SU-DHL-6 (cell line): ENCODE data around the gene TAF9.

Source experiments
- CTCF ChIP-seq: fragments of 200-600 bp; sonication (generic); IDR thresholded peaks from one replicate; pipeline ENCODE4 v1.5.1; 2017; ENCODE audit warnings: antibody characterized with exemption, mild to moderate bottlenecking, low read length, moderate library complexity; ENCODE audit not compliant: insufficient read depth, poor library complexity, severe bottlenecking
- EZH2phosphoT487 ChIP-seq: fragments of 200-600 bp; sonication (generic), shearing (Covaris generic); conservative IDR thresholded peaks from 2 replicates; pipeline ENCODE4 v1.6.1; 2018; ENCODE audit warnings: mild to moderate bottlenecking, antibody characterized with exemption, low read length, moderate library complexity, mixed read lengths

DNA sequence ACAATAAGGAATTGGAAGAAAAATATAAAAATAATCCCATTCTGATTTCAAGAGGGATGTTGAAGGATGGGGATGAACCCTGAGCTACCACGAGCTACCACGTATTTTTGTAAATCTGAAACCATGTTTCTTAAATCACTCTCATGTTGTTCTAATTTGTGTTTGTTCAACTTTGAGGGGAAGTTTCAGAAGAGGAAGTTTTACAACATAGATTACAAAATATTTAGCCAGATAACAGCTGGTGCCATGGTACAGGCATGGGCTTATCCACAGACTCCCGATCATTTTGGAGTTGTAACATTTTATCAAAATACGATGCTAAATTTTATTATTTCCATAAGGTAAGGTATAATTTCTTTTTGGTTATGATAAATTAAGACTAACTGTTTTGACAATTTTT, 51.9 kb downstream of the TAF9 start:
- TF ChIP-seq CTCF (no peak), EZH2phosphoT487 (no peak)
